Aorta (tissue), 5 donors: ENCODE results near the gene INHBE. TPM values are rescaled to one million over a fixed set of nuclear protein-coding genes. Genes with fewer than 3 reads are reported as not detected.
A peak's percentile ranks its signal among the peaks of the same experiment; 100 is the strongest.

Experiments used
- ATAC-seq: fragments of 200-7000 bp; cut with Tn5 transposase; one replicate; pipeline ENCODE4 v1.9.1; 2022; ENCODE audit warnings: moderate library complexity; ENCODE audit not compliant: low FRiP score
- DNase-seq, 2 donors: peaks; one replicate each; pipeline ENCODE4 v3.0.0-alpha.2; 2020
- H3K27ac ChIP-seq, 2 donors: one replicate each; pipeline ENCODE4 v1.5.1; 2013; ENCODE audit warnings: low read length in 2 of 2, mild to moderate bottlenecking in 2 of 2, moderate library complexity in 2 of 2, control low read depth in 1 of 2, inconsistent platforms in 1 of 2, low read depth in 1 of 2
- H3K27me3 ChIP-seq, 2 donors: one replicate each; pipeline ENCODE4 v1.6.1; 2013; ENCODE audit warnings: control low read depth in 1 of 2, low read length in 1 of 2, mild to moderate bottlenecking in 1 of 2, moderate library complexity in 1 of 2; ENCODE audit not compliant: insufficient read depth in 2 of 2, control insufficient read depth in 1 of 2
- H3K36me3 ChIP-seq, 2 donors: one replicate each; pipeline ENCODE4 v1.6.1; 2013; ENCODE audit warnings: control low read depth in 1 of 2, low read length in 1 of 2, mild to moderate bottlenecking in 1 of 2; ENCODE audit not compliant: insufficient read depth in 2 of 2, control insufficient read depth in 1 of 2
- H3K4me1 ChIP-seq, 2 donors: one replicate each; pipeline ENCODE4 v1.6.1; 2013; ENCODE audit warnings: low read length in 2 of 2, control low read depth in 1 of 2, mild to moderate bottlenecking in 1 of 2, moderate library complexity in 1 of 2; ENCODE audit not compliant: insufficient read depth in 2 of 2, control insufficient read depth in 1 of 2
- H3K4me3 ChIP-seq, 2 donors: one replicate each; pipeline ENCODE4 v1.5.1; 2013; ENCODE audit warnings: low read length in 2 of 2, control low read depth in 1 of 2, mild to moderate bottlenecking in 1 of 2
- H3K9me3 ChIP-seq: one replicate; pipeline ENCODE4 v1.6.1; 2013; ENCODE audit warnings: mild to moderate bottlenecking, low read length; ENCODE audit not compliant: control insufficient read depth
- WGBS, 2 donors: extraction: QIAGEN DNeasy Blood & Tissue Kit; methylation state at CpG; one replicate each; pipeline ENCODE4 v1.1.7; 2013; 5-methylcytosine and 5-hydroxymethylcytosine counted together
- intact Hi-C, 2 donors: fragments of 100-400 bp; cut with DNase I; formaldehyde crosslinking; loops; one replicate each; pipeline versions ENCODE4 v1.14.2 to v1.15.0; 2022
- polyA plus RNA-seq, 2 donors: library from polyadenylated mRNA; stranded (reverse); fragments of 200-250 nt; gene quantifications; one replicate each; pipeline ENCODE4 v1.2.3, GENCODE V29; 2013
- total RNA-seq, 2 donors: library from RNA; stranded (reverse); fragmentation: NEBNext Ultra II Directional; extraction: Animal tissue kit (Norgen Biotek cat#: 25700); gene quantifications; one replicate each; pipeline ENCODE4 v1.2.1, GENCODE V29; 2021
- donor health status: healthy with polysubstance abuse.
- donor health status: Bipolar disorder and iron deficiency.
- donor health status: DM: no; HTN: no; CAD: no.
- donor health status: DM: no; HTN: no; CAD: no.
- donor health status: DM: yes; HTN: yes; CAD: no.

INHBE gene
- total and polyA plus RNA-seq, 4 donors: not detected

GRCh38 chr12:57449375-57449774 lies 5.7 kb upstream of the INHBE start:
- no peak overlapping the region for H3K27ac ChIP-seq
- no peaks in the 10 kb centered on the region for H3K9me3 ChIP-seq
- ATAC-seq (no peak), DNase-seq (no peak)
- no peaks in the 10 kb centered on the region for H3K27me3 ChIP-seq
- no peak overlapping the region for H3K4me3 ChIP-seq
- H3K4me1 ChIP-seq: no peaks in the 10 kb centered on the region
- 94 to 98% methylated on average over 7 of the region's 7 CpGs for WGBS, 2 donors
- intact Hi-C loops: no loop called here
- no peaks in the 10 kb centered on the region for H3K36me3 ChIP-seq

GRCh38 chr12:57450057-57450456 lies 5.0 kb upstream of the INHBE start:
- ATAC-seq: no peak
- Histone ChIP-seq H3K4me1 (no peaks in the 10 kb centered on the region), H3K27me3 (no peaks in the 10 kb centered on the region)

GRCh38 chr12:57451233-57451778 lies 3.8 kb upstream of the INHBE start:
- H3K4me3 ChIP-seq: no peak overlapping the region
- H3K36me3 ChIP-seq: no peaks in the 10 kb centered on the region
- ATAC-seq (no peak), DNase-seq (no peak)
- 68 to 70% methylated on average over 6 of the region's 6 CpGs for WGBS, 2 donors
- intact Hi-C loops: loop anchor here (5.0 kb wide), 2 partner anchors 69 to 184 kb away; no protein-coding TSS in a partner anchor
- no peaks in the 10 kb centered on the region for H3K9me3 ChIP-seq
- no peak overlapping the region for H3K27ac ChIP-seq
- no peaks in the 10 kb centered on the region for H3K4me1 ChIP-seq
- no peaks in the 10 kb centered on the region for H3K27me3 ChIP-seq

More at GRCh38 chr12:57450057-57450456, 5.0 kb upstream of the INHBE start:
- no peaks in the 10 kb centered on the region for H3K9me3 ChIP-seq
- no peaks in the 10 kb centered on the region for H3K36me3 ChIP-seq
- H3K27ac ChIP-seq: no peak overlapping the region
- H3K4me3 ChIP-seq: no peak overlapping the region
- intact Hi-C loops: loop anchor here (5.0 kb wide), 2 partner anchors 68 to 183 kb away; no protein-coding TSS in a partner anchor
- WGBS, 2 donors: 81 to 82% methylated on average over 3 of the region's 3 CpGs
- DNase-seq: no peak

- intact Hi-C loops: loop anchor here (2.0 to 5.0 kb wide), 3 partner anchors 70 to 185 kb away; no protein-coding TSS in a partner anchor
- 5% methylated on average over 9 of the region's 9 CpGs for WGBS, 2 donors
- Histone ChIP-seq H3K27me3 (no peaks in the 10 kb centered on the region), H3K27ac (peak overlapping the region; percentile 69 to 76), H3K9me3 (no peaks in the 10 kb centered on the region), H3K4me1 (no peaks in the 10 kb centered on the region), H3K4me3 (no peak overlapping the region), H3K36me3 (no peaks in the 10 kb centered on the region)
- DNase-seq (peak in 1 of 2 donors; percentile 70), ATAC-seq (peak; percentile 72)
These were observed 2.7 kb upstream of the INHBE start for GRCh38 chr12:57452181-57452936.

- H3K9me3 ChIP-seq: no peaks in the 10 kb centered on the region
- H3K4me3 ChIP-seq: no peak overlapping the region
- peak overlapping the region in 1 of 2 donors; percentile 76 for H3K27ac ChIP-seq
- 17 to 23% methylated on average over 7 of the region's 7 CpGs for WGBS, 2 donors
- H3K27me3 ChIP-seq: no peaks in the 10 kb centered on the region
- ATAC-seq (peak; percentile 90), DNase-seq (peak; percentile 87 to 94)
- intact Hi-C loops: loop anchor here (1.0 to 5.0 kb wide), 4 partner anchors 71 to 186 kb away; no protein-coding TSS in a partner anchor
- no peaks in the 10 kb centered on the region for H3K36me3 ChIP-seq
- no peaks in the 10 kb centered on the region for H3K4me1 ChIP-seq
These were observed 2.1 kb upstream of the INHBE start for GRCh38 chr12:57452937-57453509.

- 96 to 98% methylated on average over 2 of the region's 2 CpGs for WGBS, 2 donors
These were observed 918 bp upstream of the INHBE start for GRCh38 chr12:57454213-57454565.

GRCh38 chr12:57455374-57456144 lies 452 bp downstream of the INHBE start:
- no peak overlapping the region for H3K27ac ChIP-seq
- no peak overlapping the region for H3K4me3 ChIP-seq
- ATAC-seq: no peak
- DNase-seq: peak in 1 of 2 donors; percentile 39
- intact Hi-C loops: no loop called here
- 52 to 61% methylated on average over 10 of the region's 10 CpGs for WGBS, 2 donors
- no peaks in the 10 kb centered on the region for H3K27me3 ChIP-seq
- no peaks in the 10 kb centered on the region for H3K4me1 ChIP-seq
- H3K36me3 ChIP-seq: no peaks in the 10 kb centered on the region
- H3K9me3 ChIP-seq: no peaks in the 10 kb centered on the region

More at GRCh38 chr12:57454213-57454565, 918 bp upstream of the INHBE start:
- H3K36me3 ChIP-seq: no peaks in the 10 kb centered on the region
- H3K27ac ChIP-seq: no peak overlapping the region
- no peak overlapping the region for H3K4me3 ChIP-seq
- H3K27me3 ChIP-seq: no peaks in the 10 kb centered on the region
- no peaks in the 10 kb centered on the region for H3K4me1 ChIP-seq
- DNase-seq (no peak), ATAC-seq (no peak)
- H3K9me3 ChIP-seq: no peaks in the 10 kb centered on the region
- intact Hi-C loops: loop anchor here (1.0 to 5.0 kb wide), 3 partner anchors 72 to 191 kb away; no protein-coding TSS in a partner anchor

GRCh38 chr12:57456145-57456700 lies 1.1 kb downstream of the INHBE start:
- DNase-seq: peak in 1 of 2 donors; percentile 54
- H3K9me3 ChIP-seq: no peaks in the 10 kb centered on the region
- no peak overlapping the region for H3K27ac ChIP-seq
- H3K27me3 ChIP-seq: no peaks in the 10 kb centered on the region
- no peaks in the 10 kb centered on the region for H3K36me3 ChIP-seq
- H3K4me1 ChIP-seq: no peaks in the 10 kb centered on the region
- 24 to 31% methylated on average over 15 of the region's 15 CpGs for WGBS, 2 donors
- ATAC-seq: no peak
- no peak overlapping the region for H3K4me3 ChIP-seq
- intact Hi-C loops: no loop called here
